GM10248 (cell line): ENCODE results near the gene XYLT1.
"Not testable (repeated sequence)": the region's sequence is repeated elsewhere in the genome, so short reads cannot be mapped to it uniquely, and the experiment has no call there.

ENCODE experiments used
- CTCF ChIA-PET: fragments of 300-600 bp; sonication (Branson Sonifier 250); formaldehyde crosslinking; extraction: SDS; loops from one replicate; lab custom pipeline; 2021; ENCODE audit warnings: antibody characterized with exemption; lab: Yijun Ruan, JAX
- POLR2A ChIA-PET: fragments of 350-650 bp; sonication (Branson Sonifier 250); formaldehyde crosslinking; extraction: SDS; loops from one replicate; lab custom pipeline; 2020; ENCODE audit warnings: antibody characterized with exemption; lab: Yijun Ruan, JAX
- DNase-seq: peaks from one replicate; pipeline ENCODE4 v3.0.0; 2012; ENCODE audit errors: extremely low spot score
- TF ChIP-seq, protein P1 (sequence below): IDR thresholded peaks from 2 replicates; pipeline ENCODE4 v1.5.1; 2012; ENCODE audit warnings: mild to moderate bottlenecking, low read depth; ENCODE audit errors: extremely low read depth, missing control alignments, control extremely low read depth

Gene XYLT1

DNA sequence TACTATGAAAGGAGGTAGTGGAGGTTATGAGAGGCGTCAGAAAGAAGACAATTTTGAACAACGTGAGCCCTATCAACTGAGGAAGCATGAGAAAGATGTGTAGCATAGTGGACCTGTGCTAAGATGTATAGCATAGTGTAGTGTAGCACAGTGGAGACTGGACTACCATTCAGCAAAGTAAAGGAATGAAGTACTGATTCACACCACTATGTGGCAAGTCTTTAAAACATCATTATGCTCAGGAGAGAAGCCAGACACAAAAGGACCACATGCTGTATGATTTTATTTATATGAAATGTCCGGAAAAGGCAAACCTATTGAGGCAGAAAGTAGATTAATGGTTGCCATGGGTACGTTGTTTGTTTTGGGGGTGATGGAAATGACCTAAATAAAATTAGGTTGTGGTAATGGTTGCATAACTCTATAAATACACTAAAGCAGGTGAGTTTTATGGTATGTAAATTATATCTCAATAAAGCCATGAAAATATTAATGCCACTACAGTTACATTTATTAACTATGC lies 20.4 kb upstream of the XYLT1 start:
- TF ChIP-seq, protein P1, sequence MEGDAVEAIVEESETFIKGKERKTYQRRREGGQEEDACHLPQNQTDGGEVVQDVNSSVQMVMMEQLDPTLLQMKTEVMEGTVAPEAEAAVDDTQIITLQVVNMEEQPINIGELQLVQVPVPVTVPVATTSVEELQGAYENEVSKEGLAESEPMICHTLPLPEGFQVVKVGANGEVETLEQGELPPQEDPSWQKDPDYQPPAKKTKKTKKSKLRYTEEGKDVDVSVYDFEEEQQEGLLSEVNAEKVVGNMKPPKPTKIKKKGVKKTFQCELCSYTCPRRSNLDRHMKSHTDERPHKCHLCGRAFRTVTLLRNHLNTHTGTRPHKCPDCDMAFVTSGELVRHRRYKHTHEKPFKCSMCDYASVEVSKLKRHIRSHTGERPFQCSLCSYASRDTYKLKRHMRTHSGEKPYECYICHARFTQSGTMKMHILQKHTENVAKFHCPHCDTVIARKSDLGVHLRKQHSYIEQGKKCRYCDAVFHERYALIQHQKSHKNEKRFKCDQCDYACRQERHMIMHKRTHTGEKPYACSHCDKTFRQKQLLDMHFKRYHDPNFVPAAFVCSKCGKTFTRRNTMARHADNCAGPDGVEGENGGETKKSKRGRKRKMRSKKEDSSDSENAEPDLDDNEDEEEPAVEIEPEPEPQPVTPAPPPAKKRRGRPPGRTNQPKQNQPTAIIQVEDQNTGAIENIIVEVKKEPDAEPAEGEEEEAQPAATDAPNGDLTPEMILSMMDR = no peak
- no peak for DNase-seq
- ChIA-PET CTCF (no interaction called here), POLR2A (no interaction called here)

GRCh38 chr16:17488506-17488905 lies 17.7 kb upstream of the XYLT1 start:
- CTCF ChIA-PET = no interaction called here
- TF ChIP-seq, protein P1 = no peak
- POLR2A ChIA-PET = no interaction called here
- no peak for DNase-seq

GRCh38 chr16:17483351-17483750 lies 12.6 kb upstream of the XYLT1 start:
- POLR2A ChIA-PET = no interaction called here
- CTCF ChIA-PET = no interaction called here
- no peak for DNase-seq
- TF ChIP-seq, protein P1 = no peak

DNA sequence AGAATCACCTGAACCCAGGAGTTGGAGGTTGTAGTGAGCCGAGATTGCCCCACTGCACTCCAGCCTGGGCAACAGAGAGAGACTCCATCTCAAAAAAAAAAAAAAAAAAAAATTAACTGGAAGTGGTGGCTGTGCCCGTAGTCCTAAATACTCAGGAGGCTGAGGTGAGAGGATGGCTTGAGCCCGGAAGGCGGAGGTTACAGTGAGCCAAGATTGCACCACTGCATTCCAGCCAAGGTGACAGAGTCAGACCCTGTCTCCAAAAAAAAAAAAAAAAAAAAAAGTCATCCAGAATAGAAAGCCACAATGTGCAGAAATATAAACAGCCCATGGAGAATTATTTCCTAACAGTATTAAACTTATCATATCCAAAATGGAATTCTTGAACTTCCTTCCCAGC lies 11.6 kb upstream of the XYLT1 start:
- DNase-seq, POLR2A ChIA-PET, CTCF ChIA-PET: not testable (repeated sequence)

DNA sequence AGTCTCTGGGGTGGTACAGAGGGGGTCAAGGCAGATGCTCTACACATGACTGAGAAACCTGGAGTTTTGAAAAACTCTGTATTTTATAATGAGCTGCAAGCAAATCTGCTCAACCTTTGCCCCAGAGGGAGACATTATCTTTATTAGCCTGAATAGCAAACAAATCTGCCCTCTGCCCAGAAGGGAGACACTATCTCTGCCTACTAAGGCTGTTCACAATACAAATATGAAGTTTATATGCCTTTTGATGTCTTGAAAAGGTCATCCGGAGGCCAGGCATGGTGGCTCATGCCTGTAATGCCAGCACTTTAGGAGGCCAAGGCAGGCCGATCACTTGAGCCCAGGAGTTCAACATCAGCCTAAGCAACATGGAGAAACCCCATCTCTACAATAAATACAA lies 11.0 kb upstream of the XYLT1 start:
- ChIA-PET POLR2A (no interaction called here), CTCF (interaction anchor here (1.1 to 1.5 kb wide), 3 partner anchors 31 to 97 kb away, joined by 3 to 4 read pairs (median 3); no protein-coding TSS in a partner anchor)
- no peak for DNase-seq
- TF ChIP-seq, protein P1 = no peak

GRCh38 chr16:17477260-17477545 lies 6.4 kb upstream of the XYLT1 start:
- DNase-seq, POLR2A ChIA-PET: not testable (repeated sequence)
- CTCF ChIA-PET = interaction anchor here (1.1 to 4.6 kb wide), 3 partner anchors 99 to 217 kb away, joined by 6 to 19 read pairs (median 13); no protein-coding TSS in a partner anchor

DNA sequence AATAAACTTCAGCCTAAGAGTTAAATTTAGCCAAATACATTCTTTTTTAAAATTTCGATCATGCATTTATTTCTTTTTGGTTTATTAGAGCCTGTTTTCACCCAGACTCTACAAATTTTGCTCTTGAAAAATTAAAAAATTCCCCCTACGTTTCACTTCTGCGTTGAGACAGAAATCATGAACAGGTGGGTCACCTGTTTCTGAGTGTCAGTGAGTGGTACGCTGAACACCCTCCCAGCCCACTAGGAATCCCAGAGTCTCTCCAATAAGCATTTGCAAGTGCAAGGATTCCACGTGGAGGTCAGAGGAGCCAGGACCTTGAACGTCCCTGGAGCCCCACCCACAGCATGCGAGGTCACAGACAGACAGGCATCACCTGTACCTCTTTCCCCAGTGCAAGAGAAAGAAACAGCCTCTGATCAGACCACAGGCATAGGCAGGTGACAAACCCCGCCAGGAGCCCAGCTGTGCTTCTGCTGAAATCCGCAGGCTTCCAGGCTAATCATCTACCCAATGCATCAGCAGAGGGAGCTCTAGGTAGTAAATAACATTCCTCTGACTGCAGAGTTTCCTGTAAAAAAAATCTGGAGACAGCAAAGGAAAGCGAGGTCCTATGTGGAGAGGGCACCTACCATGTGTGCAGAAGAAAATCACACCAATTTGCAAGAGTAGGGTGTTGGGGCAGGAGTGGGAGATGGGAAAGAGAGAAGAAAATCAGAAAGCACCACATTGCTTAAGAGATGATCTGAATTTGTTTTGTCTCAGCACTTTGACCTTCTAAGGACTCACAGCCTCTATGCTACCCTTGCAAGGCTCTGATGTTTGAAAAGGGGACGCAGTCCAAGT lies 5.9 kb upstream of the XYLT1 start:
- TF ChIP-seq, protein P1 = peak; percentile 54
- ChIA-PET POLR2A (no interaction called here), CTCF (interaction anchor here (0.7 to 4.6 kb wide), 5 partner anchors 11 to 216 kb away, joined by 3 to 19 read pairs (median 6); no protein-coding TSS in a partner anchor)
- peak; percentile 67 for DNase-seq
